HepG2 (cell line): ENCODE data around the gene SLC2A8. TPM values are rescaled to one million over a fixed set of nuclear protein-coding genes. Genes with fewer than 3 reads are reported as not detected.

Experiments used
- ARID2 ChIP-seq: sonication (generic); formaldehyde crosslinking; IDR thresholded peaks from 2 replicates; pipeline ENCODE4 v1.8.1; 2022; ENCODE audit warnings: mild to moderate bottlenecking, missing genetic modification reagents, borderline replicate concordance
- HOXA9 ChIP-seq: sonication (generic); formaldehyde crosslinking; IDR thresholded peaks from 2 replicates; pipeline ENCODE4 v1.8.1; 2022; ENCODE audit warnings: missing genetic modification reagents, mild to moderate bottlenecking, moderate library complexity, borderline replicate concordance
- MEIS1 ChIP-seq: sonication (generic); formaldehyde crosslinking; IDR thresholded peaks from 2 replicates; pipeline ENCODE4 v1.9.0; 2021; ENCODE audit warnings: mild to moderate bottlenecking, missing genetic modification reagents, moderate library complexity, borderline replicate concordance
- NFIB ChIP-seq: sonication (generic); formaldehyde crosslinking; IDR thresholded peaks from 2 replicates; pipeline ENCODE4 v1.9.0; 2021; ENCODE audit warnings: missing genetic modification reagents, mild to moderate bottlenecking, borderline replicate concordance
- TCF12 ChIP-seq, 2 experiments: fragments of 450-650 bp in 1 of 2; sonication (generic) in 1 of 2; formaldehyde crosslinking in 1 of 2; IDR thresholded peaks; 2 replicates each; pipeline versions ENCODE4 v1.6.1 to v1.8.0; 2017 to 2022; ENCODE audit warnings: antibody characterized with exemption in 1 of 2, mild to moderate bottlenecking in 1 of 2, missing genetic modification reagents in 1 of 2, moderate library complexity in 1 of 2
- ZBTB8A ChIP-seq: sonication (generic); formaldehyde crosslinking; IDR thresholded peaks from 2 replicates; pipeline ENCODE4 v1.4.0; 2020; ENCODE audit warnings: mild to moderate bottlenecking, low read depth, missing genetic modification reagents, borderline replicate concordance
- ZC3H13 ChIP-seq: sonication (generic); formaldehyde crosslinking; IDR thresholded peaks from 2 replicates; pipeline ENCODE4 v1.8.1; 2023; ENCODE audit warnings: mild to moderate bottlenecking, missing genetic modification reagents, moderate library complexity
- ZFP82 ChIP-seq: sonication (generic); formaldehyde crosslinking; IDR thresholded peaks from 2 replicates; pipeline ENCODE4 v1.5.1; 2020; ENCODE audit warnings: mild to moderate bottlenecking, missing genetic modification reagents, borderline replicate concordance
- ZNF446 ChIP-seq: sonication (generic); formaldehyde crosslinking; IDR thresholded peaks from 2 replicates; pipeline ENCODE4 v1.5.0; 2020; ENCODE audit warnings: mild to moderate bottlenecking, missing genetic modification reagents
- ZNF775 ChIP-seq: sonication (generic); formaldehyde crosslinking; IDR thresholded peaks from 2 replicates; pipeline ENCODE4 v1.4.0; 2020; ENCODE audit warnings: missing genetic modification reagents, mild to moderate bottlenecking, moderate library complexity, borderline replicate concordance
- ZSCAN29 ChIP-seq: sonication (generic); formaldehyde crosslinking; conservative IDR thresholded peaks from 2 replicates; pipeline ENCODE4 v1.4.0; 2020; ENCODE audit warnings: mild to moderate bottlenecking, missing genetic modification reagents
- polyA plus RNA-seq, 8 experiments: library from polyadenylated mRNA; depleted of rRNA in 3 of 8; stranded (reverse) in 7 of 8; unstranded in 1 of 8; fragments of >200 nt; fragmentation: Illumina TruSeq in 4 of 8; extraction: Trizol in 4 of 8; gene quantifications; 2 replicates each; pipeline versions ENCODE4 v1.2.1 to v1.2.3, GENCODE V29; 2011 to 2016; ENCODE audit warnings: low read depth in 4 of 8, missing spikeins in 1 of 8, mixed read lengths in 1 of 8; ENCODE audit not compliant: insufficient read depth in 1 of 8
- total RNA-seq, 5 experiments: library from RNA; depleted of rRNA; stranded (reverse); fragments of >200 nt; fragmentation: Illumina TruSeq; extraction: Trizol; gene quantifications; 2 replicates each; pipeline ENCODE4 v1.2.3, GENCODE V29; 2016; ENCODE audit warnings: low read depth in 1 of 5
- TF ChIP-seq, protein P1 (sequence below): sonication (generic); formaldehyde crosslinking; IDR thresholded peaks from 2 replicates; pipeline ENCODE4 v1.8.1; 2023; ENCODE audit warnings: mild to moderate bottlenecking, missing genetic modification reagents
- TF ChIP-seq, protein P2 (sequence below): sonication (generic); formaldehyde crosslinking; IDR thresholded peaks from 2 replicates; pipeline ENCODE4 v1.5.1; 2020; ENCODE audit warnings: missing genetic modification reagents, mild to moderate bottlenecking, borderline replicate concordance
- TF ChIP-seq, protein P3 (sequence below): sonication (generic); formaldehyde crosslinking; conservative IDR thresholded peaks from 2 replicates; pipeline ENCODE4 v1.4.0; 2020; ENCODE audit warnings: missing genetic modification reagents
- TF ChIP-seq, protein P4 (sequence below): sonication (generic); formaldehyde crosslinking; IDR thresholded peaks from 2 replicates; pipeline ENCODE4 v1.4.0; 2020; ENCODE audit warnings: mild to moderate bottlenecking, low read depth, missing genetic modification reagents
- TF ChIP-seq, protein P5 (sequence below): sonication (generic); formaldehyde crosslinking; conservative IDR thresholded peaks from 2 replicates; pipeline ENCODE4 v1.4.0; 2020; ENCODE audit warnings: mild to moderate bottlenecking, missing genetic modification reagents, moderate library complexity

Gene SLC2A8
- total and polyA plus RNA-seq, 2 of the 13 experiments (the other 11 are each of a cell fraction or from before 2014, with no cell fraction given): 22.6 to 48.6 TPM

DNA sequence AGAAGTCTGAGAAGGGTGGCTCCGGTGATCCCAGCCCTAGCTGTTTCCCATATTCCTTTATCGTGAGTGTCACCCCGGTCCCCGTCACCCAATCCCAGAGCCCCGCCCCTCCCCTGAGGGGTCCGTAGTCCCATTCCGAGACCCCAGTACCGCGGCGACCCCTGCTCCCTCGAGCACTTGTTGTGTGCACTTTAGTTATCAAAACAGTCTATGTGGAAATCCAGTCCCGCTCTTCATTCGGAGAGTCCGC is 54.6 kb downstream of the SLC2A8 start (continued):
- TF ChIP-seq MEIS1 (CRISPR knock-in tag) (peak; percentile 3; the same call in 1 of the 2 replicates), TCF12 (IDR thresholded peaks at IDR 0.05) (no peak), TCF12 (CRISPR knock-in tag; IDR thresholded peaks at IDR 0.05) (no peak), ZFP82 (CRISPR knock-in tag) (peak; percentile 82; the same call in 1 of the 2 replicates), ARID2 (CRISPR knock-in tag) (peak; percentile 41; the same call in 1 of the 2 replicates), ZNF446 (CRISPR knock-in tag) (no peak), ZBTB8A (CRISPR knock-in tag) (0 out of 2 replicates have a peak, but pooled peaks have one; percentile 17), ZNF775 (CRISPR knock-in tag) (no peak; the same call in 1 of the 2 replicates), ZSCAN29 (0 out of 2 replicates have a peak, but pooled peaks have one; percentile 6), ZC3H13 (CRISPR knock-in tag) (no peak), HOXA9 (CRISPR knock-in tag) (no peak), NFIB (CRISPR knock-in tag) (no peak)
- TF ChIP-seq, protein P1, sequence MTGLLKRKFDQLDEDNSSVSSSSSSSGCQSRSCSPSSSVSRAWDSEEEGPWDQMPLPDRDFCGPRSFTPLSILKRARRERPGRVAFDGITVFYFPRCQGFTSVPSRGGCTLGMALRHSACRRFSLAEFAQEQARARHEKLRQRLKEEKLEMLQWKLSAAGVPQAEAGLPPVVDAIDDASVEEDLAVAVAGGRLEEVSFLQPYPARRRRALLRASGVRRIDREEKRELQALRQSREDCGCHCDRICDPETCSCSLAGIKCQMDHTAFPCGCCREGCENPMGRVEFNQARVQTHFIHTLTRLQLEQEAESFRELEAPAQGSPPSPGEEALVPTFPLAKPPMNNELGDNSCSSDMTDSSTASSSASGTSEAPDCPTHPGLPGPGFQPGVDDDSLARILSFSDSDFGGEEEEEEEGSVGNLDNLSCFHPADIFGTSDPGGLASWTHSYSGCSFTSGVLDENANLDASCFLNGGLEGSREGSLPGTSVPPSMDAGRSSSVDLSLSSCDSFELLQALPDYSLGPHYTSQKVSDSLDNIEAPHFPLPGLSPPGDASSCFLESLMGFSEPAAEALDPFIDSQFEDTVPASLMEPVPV (CRISPR knock-in tag): 0 out of 2 replicates have a peak, but pooled peaks have one; percentile 8
- TF ChIP-seq, protein P2, sequence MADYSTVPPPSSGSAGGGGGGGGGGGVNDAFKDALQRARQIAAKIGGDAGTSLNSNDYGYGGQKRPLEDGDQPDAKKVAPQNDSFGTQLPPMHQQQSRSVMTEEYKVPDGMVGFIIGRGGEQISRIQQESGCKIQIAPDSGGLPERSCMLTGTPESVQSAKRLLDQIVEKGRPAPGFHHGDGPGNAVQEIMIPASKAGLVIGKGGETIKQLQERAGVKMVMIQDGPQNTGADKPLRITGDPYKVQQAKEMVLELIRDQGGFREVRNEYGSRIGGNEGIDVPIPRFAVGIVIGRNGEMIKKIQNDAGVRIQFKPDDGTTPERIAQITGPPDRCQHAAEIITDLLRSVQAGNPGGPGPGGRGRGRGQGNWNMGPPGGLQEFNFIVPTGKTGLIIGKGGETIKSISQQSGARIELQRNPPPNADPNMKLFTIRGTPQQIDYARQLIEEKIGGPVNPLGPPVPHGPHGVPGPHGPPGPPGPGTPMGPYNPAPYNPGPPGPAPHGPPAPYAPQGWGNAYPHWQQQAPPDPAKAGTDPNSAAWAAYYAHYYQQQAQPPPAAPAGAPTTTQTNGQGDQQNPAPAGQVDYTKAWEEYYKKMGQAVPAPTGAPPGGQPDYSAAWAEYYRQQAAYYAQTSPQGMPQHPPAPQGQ (CRISPR knock-in tag): no peak
- TF ChIP-seq, protein P3, sequence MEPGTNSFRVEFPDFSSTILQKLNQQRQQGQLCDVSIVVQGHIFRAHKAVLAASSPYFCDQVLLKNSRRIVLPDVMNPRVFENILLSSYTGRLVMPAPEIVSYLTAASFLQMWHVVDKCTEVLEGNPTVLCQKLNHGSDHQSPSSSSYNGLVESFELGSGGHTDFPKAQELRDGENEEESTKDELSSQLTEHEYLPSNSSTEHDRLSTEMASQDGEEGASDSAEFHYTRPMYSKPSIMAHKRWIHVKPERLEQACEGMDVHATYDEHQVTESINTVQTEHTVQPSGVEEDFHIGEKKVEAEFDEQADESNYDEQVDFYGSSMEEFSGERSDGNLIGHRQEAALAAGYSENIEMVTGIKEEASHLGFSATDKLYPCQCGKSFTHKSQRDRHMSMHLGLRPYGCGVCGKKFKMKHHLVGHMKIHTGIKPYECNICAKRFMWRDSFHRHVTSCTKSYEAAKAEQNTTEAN (CRISPR knock-in tag): no peak
- TF ChIP-seq, protein P4, sequence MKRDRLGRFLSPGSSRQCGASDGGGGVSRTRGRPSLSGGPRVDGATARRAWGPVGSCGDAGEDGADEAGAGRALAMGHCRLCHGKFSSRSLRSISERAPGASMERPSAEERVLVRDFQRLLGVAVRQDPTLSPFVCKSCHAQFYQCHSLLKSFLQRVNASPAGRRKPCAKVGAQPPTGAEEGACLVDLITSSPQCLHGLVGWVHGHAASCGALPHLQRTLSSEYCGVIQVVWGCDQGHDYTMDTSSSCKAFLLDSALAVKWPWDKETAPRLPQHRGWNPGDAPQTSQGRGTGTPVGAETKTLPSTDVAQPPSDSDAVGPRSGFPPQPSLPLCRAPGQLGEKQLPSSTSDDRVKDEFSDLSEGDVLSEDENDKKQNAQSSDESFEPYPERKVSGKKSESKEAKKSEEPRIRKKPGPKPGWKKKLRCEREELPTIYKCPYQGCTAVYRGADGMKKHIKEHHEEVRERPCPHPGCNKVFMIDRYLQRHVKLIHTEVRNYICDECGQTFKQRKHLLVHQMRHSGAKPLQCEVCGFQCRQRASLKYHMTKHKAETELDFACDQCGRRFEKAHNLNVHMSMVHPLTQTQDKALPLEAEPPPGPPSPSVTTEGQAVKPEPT: 0 out of 2 replicates have a peak, but pooled peaks have one; percentile 19
- TF ChIP-seq, protein P5, sequence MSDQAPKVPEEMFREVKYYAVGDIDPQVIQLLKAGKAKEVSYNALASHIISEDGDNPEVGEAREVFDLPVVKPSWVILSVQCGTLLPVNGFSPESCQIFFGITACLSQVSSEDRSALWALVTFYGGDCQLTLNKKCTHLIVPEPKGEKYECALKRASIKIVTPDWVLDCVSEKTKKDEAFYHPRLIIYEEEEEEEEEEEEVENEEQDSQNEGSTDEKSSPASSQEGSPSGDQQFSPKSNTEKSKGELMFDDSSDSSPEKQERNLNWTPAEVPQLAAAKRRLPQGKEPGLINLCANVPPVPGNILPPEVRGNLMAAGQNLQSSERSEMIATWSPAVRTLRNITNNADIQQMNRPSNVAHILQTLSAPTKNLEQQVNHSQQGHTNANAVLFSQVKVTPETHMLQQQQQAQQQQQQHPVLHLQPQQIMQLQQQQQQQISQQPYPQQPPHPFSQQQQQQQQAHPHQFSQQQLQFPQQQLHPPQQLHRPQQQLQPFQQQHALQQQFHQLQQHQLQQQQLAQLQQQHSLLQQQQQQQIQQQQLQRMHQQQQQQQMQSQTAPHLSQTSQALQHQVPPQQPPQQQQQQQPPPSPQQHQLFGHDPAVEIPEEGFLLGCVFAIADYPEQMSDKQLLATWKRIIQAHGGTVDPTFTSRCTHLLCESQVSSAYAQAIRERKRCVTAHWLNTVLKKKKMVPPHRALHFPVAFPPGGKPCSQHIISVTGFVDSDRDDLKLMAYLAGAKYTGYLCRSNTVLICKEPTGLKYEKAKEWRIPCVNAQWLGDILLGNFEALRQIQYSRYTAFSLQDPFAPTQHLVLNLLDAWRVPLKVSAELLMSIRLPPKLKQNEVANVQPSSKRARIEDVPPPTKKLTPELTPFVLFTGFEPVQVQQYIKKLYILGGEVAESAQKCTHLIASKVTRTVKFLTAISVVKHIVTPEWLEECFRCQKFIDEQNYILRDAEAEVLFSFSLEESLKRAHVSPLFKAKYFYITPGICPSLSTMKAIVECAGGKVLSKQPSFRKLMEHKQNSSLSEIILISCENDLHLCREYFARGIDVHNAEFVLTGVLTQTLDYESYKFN: 0 out of 2 replicates have a peak, but pooled peaks have one; percentile 10
